Neuronal stem cell (in vitro differentiated cells): ENCODE data around the gene CCDC175.

Experiments used
- DNase-seq: peaks from one replicate; pipeline ENCODE4 v3.0.0-alpha.2; 2013; ENCODE audit warnings: low spot score
- H2AFZ ChIP-seq: one replicate; pipeline ENCODE4 v1.6.1; 2013; ENCODE audit warnings: mild to moderate bottlenecking, low read length, inconsistent platforms
- H2AK5ac ChIP-seq: 2 replicates; pipeline ENCODE4 v1.6.1; 2013; ENCODE audit warnings: low read depth, mild to moderate bottlenecking, inconsistent platforms, low read length, moderate library complexity, mixed read lengths
- H2BK120ac ChIP-seq: 2 replicates; pipeline ENCODE4 v1.6.1; 2013; ENCODE audit warnings: low read depth, mild to moderate bottlenecking, inconsistent platforms, low read length, moderate library complexity, mixed read lengths
- H2BK12ac ChIP-seq: one replicate; pipeline ENCODE4 v1.6.1; 2013; ENCODE audit warnings: low read length, inconsistent platforms
- H2BK15ac ChIP-seq: 2 replicates; pipeline ENCODE4 v1.6.1; 2013; ENCODE audit warnings: mild to moderate bottlenecking, low read length, inconsistent platforms, mixed read lengths
- H2BK5ac ChIP-seq: one replicate; pipeline ENCODE4 v1.6.1; 2013; ENCODE audit warnings: inconsistent platforms, mild to moderate bottlenecking, low read length, moderate library complexity
- H3K14ac ChIP-seq: one replicate; pipeline ENCODE4 v1.6.1; 2013; ENCODE audit warnings: low read length, inconsistent platforms
- H3K18ac ChIP-seq: 2 replicates; pipeline ENCODE4 v1.6.1; 2013; ENCODE audit warnings: low read length, inconsistent platforms
- H3K23ac ChIP-seq: 2 replicates; pipeline ENCODE4 v1.6.1; 2013; ENCODE audit warnings: low read depth, mild to moderate bottlenecking, mixed read lengths, low read length, inconsistent platforms; ENCODE audit not compliant: poor library complexity
- H3K27ac ChIP-seq: replicated peaks from 3 replicates; pipeline ENCODE4 v1.5.1; 2013; ENCODE audit warnings: low read length, inconsistent platforms
- H3K27me3 ChIP-seq, 3 experiments: 2 replicates each; pipeline ENCODE4 v1.6.1; 2013; ENCODE audit warnings: low read length in 3 of 3, mild to moderate bottlenecking in 2 of 3, inconsistent platforms in 1 of 3, low read depth in 1 of 3, mixed read lengths in 1 of 3, moderate library complexity in 1 of 3; ENCODE audit not compliant: control insufficient read depth in 3 of 3, insufficient read depth in 3 of 3
- H3K36me3 ChIP-seq, 2 donors: replicated peaks in 1 of 2; 2 replicates each; pipeline ENCODE4 v1.6.1; 2013; ENCODE audit warnings: low read length in 2 of 2; ENCODE audit not compliant: control insufficient read depth in 2 of 2, insufficient read depth in 2 of 2
- H3K4ac ChIP-seq: 2 replicates; pipeline ENCODE4 v1.6.1; 2013; ENCODE audit warnings: inconsistent platforms, mild to moderate bottlenecking, low read length, moderate library complexity
- H3K4me1 ChIP-seq, 2 donors: 1 replicate in 1 of 2; 2 replicates in 1 of 2; pipeline ENCODE4 v1.6.1; 2013; ENCODE audit warnings: low read length in 2 of 2, low read depth in 1 of 2; ENCODE audit not compliant: control insufficient read depth in 2 of 2, insufficient read depth in 1 of 2
- H3K4me2 ChIP-seq: one replicate; pipeline ENCODE4 v1.6.1; 2013; ENCODE audit warnings: mild to moderate bottlenecking, low read length, inconsistent platforms; ENCODE audit not compliant: insufficient read depth, poor library complexity, severe bottlenecking
- H3K4me3 ChIP-seq, 2 donors: 2 replicates each; pipeline ENCODE4 v1.5.1; 2013; ENCODE audit warnings: low read length in 2 of 2, mild to moderate bottlenecking in 2 of 2, inconsistent platforms in 1 of 2, moderate library complexity in 1 of 2
- H3K79me1 ChIP-seq: one replicate; pipeline ENCODE4 v1.6.1; 2013; ENCODE audit warnings: low read depth, mild to moderate bottlenecking, inconsistent platforms, low read length, moderate library complexity
- H3K9ac ChIP-seq: one replicate; pipeline ENCODE4 v1.6.1; 2013; ENCODE audit warnings: mild to moderate bottlenecking, low read depth, low read length, inconsistent platforms; ENCODE audit not compliant: poor library complexity
- H3K9me3 ChIP-seq, 2 donors: replicated peaks in 1 of 2; 2 replicates each; pipeline versions ENCODE3 to v1.6.1; 2013; ENCODE audit warnings: low read length in 2 of 2, mild to moderate bottlenecking in 2 of 2, inconsistent platforms in 1 of 2, low read depth in 1 of 2, mixed read lengths in 1 of 2, moderate library complexity in 1 of 2; ENCODE audit not compliant: control insufficient read depth in 2 of 2, insufficient read depth in 1 of 2
- H4K8ac ChIP-seq: one replicate; pipeline ENCODE4 v1.6.1; 2013; ENCODE audit warnings: low read depth, mild to moderate bottlenecking, inconsistent platforms, low read length, moderate library complexity
- H4K91ac ChIP-seq: one replicate; pipeline ENCODE4 v1.6.1; 2013; ENCODE audit warnings: low read length, low read depth, mild to moderate bottlenecking, inconsistent platforms; ENCODE audit not compliant: poor library complexity
- WGBS, 2 donors: extraction: QIAGEN DNeasy Blood & Tissue Kit; methylation state at CpG; one replicate each; pipeline ENCODE4 v1.1.7; 2013; ENCODE audit warnings: missing lambda C conversion rate in 2 of 2, mixed read lengths in 1 of 2; ENCODE audit not compliant: insufficient read length in 2 of 2, insufficient replicate concordance in 1 of 2; ENCODE audit errors: extremely low coverage in 2 of 2; 5-methylcytosine and 5-hydroxymethylcytosine counted together

CCDC175 gene

DNA sequence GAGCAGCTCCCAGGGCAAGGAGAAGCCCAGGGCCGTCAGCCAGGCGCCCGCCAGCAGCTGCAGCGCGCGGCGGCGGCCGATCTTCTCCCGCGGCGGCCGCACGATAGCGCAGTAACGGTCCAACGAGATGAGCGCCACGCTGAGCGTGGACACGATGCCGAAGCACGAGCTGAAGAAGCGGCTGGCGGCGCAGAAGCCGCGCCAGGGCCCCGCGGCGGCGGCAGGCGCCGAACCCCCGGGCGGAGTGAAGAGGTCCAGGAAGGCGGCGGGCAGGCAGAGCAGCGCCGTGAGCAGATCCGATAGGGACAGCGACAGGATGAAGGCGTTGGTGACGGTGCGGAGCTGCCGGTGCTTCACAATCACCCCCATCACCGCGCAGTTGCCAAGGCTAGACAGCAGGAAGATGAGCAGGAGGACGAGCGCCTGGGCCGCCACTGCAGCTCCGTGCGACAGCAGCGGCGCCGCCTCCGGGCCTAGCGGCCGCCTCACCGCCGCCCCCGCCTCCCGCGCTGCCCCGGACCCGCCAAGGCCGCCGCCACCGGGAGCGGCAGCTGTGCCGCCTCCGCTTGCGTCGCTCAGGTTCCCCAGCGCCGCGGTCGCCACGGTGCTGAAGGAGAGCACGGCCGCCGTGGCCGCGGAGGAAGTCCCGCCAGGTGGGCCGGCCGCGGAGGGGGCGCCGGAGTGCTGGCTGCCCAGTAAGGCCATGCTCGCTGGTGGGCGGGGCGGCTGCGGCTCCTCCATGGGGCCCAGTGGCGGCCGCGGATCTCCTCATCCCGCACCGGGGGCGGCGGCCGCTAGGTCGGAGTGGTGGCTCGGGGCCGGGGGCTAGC is 111.9 kb downstream of the CCDC175 start:
- Histone ChIP-seq H2AFZ (no peak overlapping the region), H3K14ac (peak overlapping the region; percentile 87), H3K36me3 (peaks cover 0 to 68% of the 10 kb centered on the region in 2 donors), H4K91ac (no peak overlapping the region), H2AK5ac (no peak overlapping the region), H2BK5ac (peak overlapping the region; percentile 72), H3K9ac (peak overlapping the region; percentile 89), H3K4me3 (peak overlapping the region in 1 of 2 donors; percentile 85), H4K8ac (no peak overlapping the region), H2BK12ac (no peak overlapping the region), H2BK120ac (no peak overlapping the region), H3K9me3 (no peaks in the 10 kb centered on the region), H3K79me1 (no peaks in the 10 kb centered on the region), H3K23ac (peak overlapping the region; percentile 82), H3K4me1 (peaks cover 0 to 6% of the 10 kb centered on the region in 2 donors), H2BK15ac (peak overlapping the region; percentile 42), H3K18ac (peak overlapping the region; percentile 92), H3K27ac (no peak overlapping the region), H3K4ac (no peak overlapping the region), H3K4me2 (peak overlapping the region; percentile 95), H3K27me3 (peaks cover 0 to 14% (median 2%) of the 10 kb centered on the region in 3 experiments)
- no CpG with 5 or more reads among the region's 105 CpGs for WGBS, 2 donors
- DNase-seq: peak; percentile 70

DNA sequence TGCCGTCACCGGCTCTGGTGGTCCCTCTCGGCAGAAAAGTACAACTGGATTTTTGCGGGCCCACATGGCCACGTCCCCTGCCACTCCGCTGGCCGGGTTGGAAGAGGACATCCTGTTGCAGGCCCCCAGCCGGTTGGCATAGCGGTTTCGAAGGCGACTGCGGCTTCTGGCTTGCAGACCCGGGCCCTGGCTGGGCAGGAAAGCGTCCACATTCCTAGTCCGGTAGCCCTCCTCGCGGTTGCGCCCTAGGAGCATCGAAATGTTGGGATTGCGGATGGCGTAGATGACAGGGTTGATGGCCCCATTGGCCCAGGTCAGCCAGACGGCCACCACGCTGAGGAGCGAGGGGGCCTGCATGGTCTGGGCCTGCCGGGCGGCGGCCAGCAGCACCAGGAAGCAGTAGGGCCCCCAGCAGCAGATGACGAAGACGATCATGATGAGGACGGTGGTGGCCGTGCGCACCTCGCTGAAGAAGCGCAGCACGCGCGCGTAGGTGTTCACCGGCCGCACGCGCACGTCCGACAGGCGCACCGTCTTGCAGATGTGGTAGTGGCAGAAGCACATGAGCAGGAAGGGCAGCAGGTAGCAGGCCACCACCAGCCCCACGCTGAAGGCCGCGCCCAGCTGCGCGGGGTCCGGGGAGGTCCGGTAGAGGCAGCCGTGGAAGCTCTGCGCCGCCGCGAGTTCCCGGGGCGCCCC is 112.7 kb downstream of the CCDC175 start:
- peaks cover 0 to 70% of the 10 kb centered on the region in 2 donors for H3K36me3 ChIP-seq
- no peak overlapping the region for H3K27ac ChIP-seq
- no peak overlapping the region for H2BK5ac ChIP-seq
- H3K9ac ChIP-seq: peak overlapping the region; percentile 89
- H2AK5ac ChIP-seq: peak overlapping the region; percentile 61
- H3K4ac ChIP-seq: no peak overlapping the region
- no peak overlapping the region for H4K91ac ChIP-seq
- H3K4me1 ChIP-seq: peaks cover 0 to 6% of the 10 kb centered on the region in 2 donors
- no CpG with 5 or more reads among the region's 60 CpGs for WGBS, 2 donors
- H3K9me3 ChIP-seq: no peaks in the 10 kb centered on the region
- H2BK15ac ChIP-seq: peak overlapping the region; percentile 42
- H3K79me1 ChIP-seq: no peaks in the 10 kb centered on the region
- peak overlapping the region; percentile 92 for H3K18ac ChIP-seq
- H3K14ac ChIP-seq: peak overlapping the region; percentile 87
- H3K4me2 ChIP-seq: peak overlapping the region; percentile 95
- no peak for DNase-seq
- H2BK12ac ChIP-seq: peak overlapping the region; percentile 27
- H4K8ac ChIP-seq: peak overlapping the region; percentile 78
- peaks cover 0 to 14% (median 2%) of the 10 kb centered on the region in 3 experiments for H3K27me3 ChIP-seq
- H3K4me3 ChIP-seq: peak overlapping the region in 1 of 2 donors; percentile 85
- H2AFZ ChIP-seq: no peak overlapping the region
- H2BK120ac ChIP-seq: no peak overlapping the region
- H3K23ac ChIP-seq: peak overlapping the region; percentile 82

DNA sequence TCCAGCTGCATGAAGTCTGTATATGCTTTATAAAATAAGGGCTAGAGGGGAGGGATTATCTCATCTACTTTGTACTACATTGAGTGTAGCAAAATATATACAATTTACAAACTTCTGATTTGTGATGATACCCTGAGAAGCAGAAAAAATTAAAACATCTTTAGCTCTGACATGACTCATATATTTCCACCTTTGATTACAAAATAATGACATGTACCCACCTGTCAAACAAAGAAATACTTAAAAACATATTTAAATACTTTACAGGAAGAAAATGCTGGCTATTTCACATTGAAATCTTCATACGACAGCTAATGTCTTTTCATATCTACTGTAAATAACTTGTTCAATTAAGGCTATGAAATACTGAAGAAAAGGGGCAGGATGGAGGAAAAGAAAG is 114.7 kb downstream of the CCDC175 start:
- Histone ChIP-seq H3K4me2 (no peak overlapping the region), H3K4ac (no peak overlapping the region), H3K27me3 (peaks cover 0 to 14% (median 2%) of the 10 kb centered on the region in 3 experiments), H2BK5ac (no peak overlapping the region), H2BK120ac (no peak overlapping the region), H3K23ac (no peak overlapping the region), H3K27ac (no peak overlapping the region), H3K9ac (no peak overlapping the region), H3K79me1 (no peaks in the 10 kb centered on the region), H3K4me3 (no peak overlapping the region), H3K4me1 (peaks cover 0 to 6% of the 10 kb centered on the region in 2 donors), H2BK15ac (no peak overlapping the region), H4K8ac (no peak overlapping the region), H3K14ac (no peak overlapping the region), H3K18ac (no peak overlapping the region), H2AFZ (no peak overlapping the region), H2AK5ac (no peak overlapping the region), H4K91ac (no peak overlapping the region), H3K9me3 (peaks cover 0 to 10% of the 10 kb centered on the region in 2 donors), H3K36me3 (peaks cover 0 to 74% of the 10 kb centered on the region in 2 donors), H2BK12ac (no peak overlapping the region)
- no peak for DNase-seq
- no CpG with 5 or more reads among the region's 1 CpG for WGBS, 2 donors

DNA sequence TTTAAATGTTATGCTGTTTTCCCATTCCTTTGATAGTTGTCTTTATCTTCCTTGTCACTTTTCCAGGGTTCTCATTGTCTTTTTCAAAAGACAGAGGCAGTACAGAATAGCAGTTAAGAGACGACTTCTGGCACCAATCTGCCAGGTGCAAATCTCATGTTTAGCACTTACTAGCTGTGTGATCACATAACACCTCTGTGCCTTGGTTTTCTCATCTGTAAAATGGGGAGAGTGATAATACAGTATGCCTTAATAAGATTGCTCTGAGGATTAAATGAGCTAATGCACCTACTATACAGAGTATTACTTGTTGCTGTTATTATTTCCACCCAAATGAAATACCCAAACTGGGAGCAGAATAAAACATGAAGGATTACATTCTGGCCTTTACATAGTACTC is 116.2 kb downstream of the CCDC175 start:
- Histone ChIP-seq H2AFZ (no peak overlapping the region), H2BK15ac (no peak overlapping the region), H3K27me3 (peaks cover 0 to 11% (median 2%) of the 10 kb centered on the region in 3 experiments), H3K4ac (no peak overlapping the region), H3K9me3 (peaks cover 0 to 12% of the 10 kb centered on the region in 2 donors), H3K18ac (no peak overlapping the region), H3K4me2 (no peak overlapping the region), H3K4me3 (no peak overlapping the region), H3K14ac (no peak overlapping the region), H3K27ac (no peak overlapping the region), H3K79me1 (no peaks in the 10 kb centered on the region), H2BK5ac (no peak overlapping the region), H3K23ac (no peak overlapping the region), H2BK120ac (no peak overlapping the region), H2AK5ac (no peak overlapping the region), H3K36me3 (peaks cover 0 to 77% of the 10 kb centered on the region in 2 donors), H2BK12ac (no peak overlapping the region), H3K9ac (no peak overlapping the region), H3K4me1 (peaks cover 0 to 6% of the 10 kb centered on the region in 2 donors), H4K91ac (no peak overlapping the region), H4K8ac (no peak overlapping the region)
- no CpG with 5 or more reads among the region's 1 CpG for WGBS, 2 donors
- DNase-seq: no peak
